ENCODE results near the gene DCLK2. TPM values are rescaled to one million over a fixed set of nuclear protein-coding genes. Genes with fewer than 3 reads are reported as not detected.

Gene DCLK2
- total RNA-seq, 2 experiments from 2014 or later = not detected

DNA sequence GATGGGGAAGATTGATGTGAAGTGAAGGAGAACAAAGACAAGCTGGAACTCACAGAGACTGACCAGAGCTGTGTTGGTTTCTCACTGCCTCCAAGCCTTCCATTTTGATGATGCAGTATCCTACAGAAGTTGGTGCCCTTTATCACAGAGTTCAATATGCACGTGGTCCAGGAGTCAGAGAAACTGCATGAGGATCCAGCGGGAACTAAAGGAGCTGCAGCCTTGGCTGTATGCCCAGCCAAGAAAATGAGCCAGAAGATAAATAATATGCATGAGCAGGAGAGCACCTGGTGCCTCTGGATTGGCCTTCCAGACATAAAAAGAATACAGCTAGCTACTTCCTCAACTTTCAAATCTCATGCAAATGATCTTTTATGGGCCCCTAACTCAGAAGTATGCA is 44.3 kb upstream of the DCLK2 start:
- DNase-seq (no peak), ATAC-seq (ENCODE audit: poor library complexity) (no peak)
- peaks cover 17% of the 10 kb centered on the region for H3K27me3 Mint-ChIP-seq
- intact Hi-C loops (cut with DNase I, micrococcal nuclease) = no loop called here
- peaks cover 2 to 4% of the 10 kb centered on the region in 2 experiments for H3K27me3 ChIP-seq (ENCODE audit: control insufficient read depth in 1 of 2, insufficient read depth in 2 of 2, low read length in 2 of 2)
- no peak overlapping the region for H3K27ac Mint-ChIP-seq
- POLR2A ChIA-PET = no interaction called here
- H3K4me3 Mint-ChIP-seq = no peak overlapping the region
- CTCF ChIA-PET = no interaction called here
- H3K4me3 ChIP-seq (ENCODE audit: low read length) = no peak overlapping the region
- H3K9me3 ChIP-seq (ENCODE audit: control insufficient read depth in 1 of 2, insufficient read depth in 1 of 2, low read length in 2 of 2) = no peaks in the 10 kb centered on the region
- no peaks in the 10 kb centered on the region for H3K36me3 Mint-ChIP-seq (ENCODE audit: low read depth)
- H3K36me3 ChIP-seq (ENCODE audit: insufficient read depth, low read length) = no peaks in the 10 kb centered on the region
- H3K4me1 Mint-ChIP-seq (ENCODE audit: low read depth) = no peaks in the 10 kb centered on the region
- H3K27ac ChIP-seq (ENCODE audit: low read depth in 1 of 2, low read length in 2 of 2) = no peak overlapping the region
- H3K4me1 ChIP-seq (ENCODE audit: insufficient read depth, low read length) = no peaks in the 10 kb centered on the region
- TF ChIP-seq, protein P1, sequence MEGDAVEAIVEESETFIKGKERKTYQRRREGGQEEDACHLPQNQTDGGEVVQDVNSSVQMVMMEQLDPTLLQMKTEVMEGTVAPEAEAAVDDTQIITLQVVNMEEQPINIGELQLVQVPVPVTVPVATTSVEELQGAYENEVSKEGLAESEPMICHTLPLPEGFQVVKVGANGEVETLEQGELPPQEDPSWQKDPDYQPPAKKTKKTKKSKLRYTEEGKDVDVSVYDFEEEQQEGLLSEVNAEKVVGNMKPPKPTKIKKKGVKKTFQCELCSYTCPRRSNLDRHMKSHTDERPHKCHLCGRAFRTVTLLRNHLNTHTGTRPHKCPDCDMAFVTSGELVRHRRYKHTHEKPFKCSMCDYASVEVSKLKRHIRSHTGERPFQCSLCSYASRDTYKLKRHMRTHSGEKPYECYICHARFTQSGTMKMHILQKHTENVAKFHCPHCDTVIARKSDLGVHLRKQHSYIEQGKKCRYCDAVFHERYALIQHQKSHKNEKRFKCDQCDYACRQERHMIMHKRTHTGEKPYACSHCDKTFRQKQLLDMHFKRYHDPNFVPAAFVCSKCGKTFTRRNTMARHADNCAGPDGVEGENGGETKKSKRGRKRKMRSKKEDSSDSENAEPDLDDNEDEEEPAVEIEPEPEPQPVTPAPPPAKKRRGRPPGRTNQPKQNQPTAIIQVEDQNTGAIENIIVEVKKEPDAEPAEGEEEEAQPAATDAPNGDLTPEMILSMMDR (IDR thresholded peaks at IDR 0.05) = no peak
- no peaks in the 10 kb centered on the region for H3K9me3 Mint-ChIP-seq

DNA sequence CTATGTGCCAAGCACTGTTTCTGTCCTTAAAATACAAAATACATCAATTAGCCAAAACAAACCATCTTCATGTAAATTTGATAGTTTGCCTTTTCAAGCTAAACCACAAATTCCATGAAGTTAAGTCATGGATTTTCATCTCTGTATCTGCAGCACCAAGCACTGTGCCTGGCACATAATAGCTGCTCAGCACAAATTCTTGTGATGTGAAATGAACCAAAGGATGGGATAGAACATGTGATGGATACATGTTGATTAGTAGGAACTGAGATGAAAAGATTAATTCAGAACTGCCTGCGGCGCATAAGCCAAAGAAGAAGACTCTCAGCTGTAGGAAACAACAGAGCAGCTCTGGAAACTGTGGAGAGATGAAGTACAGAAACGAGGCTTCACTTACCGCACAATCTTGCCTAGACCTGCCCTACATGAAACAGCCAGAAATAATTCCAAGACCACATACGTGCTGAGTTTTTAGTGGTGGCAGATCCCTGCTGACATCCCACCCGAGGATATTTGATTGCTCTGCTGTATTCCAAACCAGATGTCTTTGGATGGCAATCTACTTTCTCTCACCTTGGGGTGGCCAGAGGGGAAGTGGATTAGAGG is 40.9 kb upstream of the DCLK2 start:
- CTCF ChIA-PET = no interaction called here
- no peak for ATAC-seq (ENCODE audit: poor library complexity)

DNA sequence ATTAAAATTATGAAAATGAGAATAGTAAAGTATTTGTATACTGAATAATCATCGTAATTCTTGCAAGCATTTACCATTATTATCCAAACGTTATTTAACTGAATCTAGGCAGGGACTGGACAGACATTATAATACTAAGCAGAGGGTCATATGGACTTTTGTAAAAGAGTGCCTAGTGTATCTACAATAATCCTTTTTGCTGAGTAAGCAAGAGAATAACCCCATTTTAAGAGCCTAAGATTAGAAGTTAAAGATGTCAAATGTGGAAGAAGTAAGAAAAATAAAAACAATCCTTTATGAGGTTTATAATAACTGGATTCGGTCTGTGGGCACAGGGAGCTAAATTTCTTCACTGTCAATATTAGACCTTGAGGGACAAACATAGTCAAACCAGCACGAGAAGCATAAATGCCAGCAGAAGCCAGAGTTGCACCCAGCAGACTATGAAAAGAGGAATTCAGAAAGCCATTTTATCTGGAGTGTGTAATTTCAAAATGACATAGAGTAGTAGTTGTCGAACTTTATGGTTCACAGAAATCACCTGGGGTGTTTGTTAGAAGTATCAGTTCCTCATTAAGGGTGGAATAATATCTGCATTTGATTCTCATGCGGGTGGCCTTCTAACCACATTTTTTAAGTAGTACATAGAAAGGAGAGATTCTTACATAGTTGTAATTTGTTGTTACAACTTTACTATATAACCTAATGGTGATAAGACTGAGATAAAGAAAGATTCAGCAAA is 39.7 kb upstream of the DCLK2 start:
- Mint-ChIP-seq H3K27ac (no peak overlapping the region), H3K9me3 (no peaks in the 10 kb centered on the region), H3K4me3 (no peak overlapping the region), H3K27me3 (peaks cover 16% of the 10 kb centered on the region), H3K36me3 (ENCODE audit: low read depth) (no peaks in the 10 kb centered on the region), H3K4me1 (ENCODE audit: low read depth) (no peaks in the 10 kb centered on the region)
- no peaks in the 10 kb centered on the region for H3K36me3 ChIP-seq (ENCODE audit: insufficient read depth, low read length)
- TF ChIP-seq, protein P1 (IDR thresholded peaks at IDR 0.05) = no peak
- no peak overlapping the region for H3K4me3 ChIP-seq (ENCODE audit: low read length)
- H3K27ac ChIP-seq (ENCODE audit: low read depth in 1 of 2, low read length in 2 of 2) = no peak overlapping the region
- peaks cover 2 to 6% of the 10 kb centered on the region in 2 experiments for H3K27me3 ChIP-seq (ENCODE audit: control insufficient read depth in 1 of 2, insufficient read depth in 2 of 2, low read length in 2 of 2)
- DNase-seq (no peak), ATAC-seq (ENCODE audit: poor library complexity) (no peak)
- CTCF ChIA-PET = no interaction called here
- POLR2A ChIA-PET = no interaction called here
- H3K9me3 ChIP-seq (ENCODE audit: control insufficient read depth in 1 of 2, insufficient read depth in 1 of 2, low read length in 2 of 2) = no peaks in the 10 kb centered on the region
- intact Hi-C loops (cut with DNase I, micrococcal nuclease) = no loop called here
- H3K4me1 ChIP-seq (ENCODE audit: insufficient read depth, low read length) = no peaks in the 10 kb centered on the region

More for the DNA sequence above, 40.9 kb upstream of the DCLK2 start:
- no peaks in the 10 kb centered on the region for H3K9me3 ChIP-seq (ENCODE audit: control insufficient read depth in 1 of 2, insufficient read depth in 1 of 2, low read length in 2 of 2)
- H3K4me1 ChIP-seq (ENCODE audit: insufficient read depth, low read length) = no peaks in the 10 kb centered on the region
- H3K4me3 Mint-ChIP-seq = no peak overlapping the region
- H3K27me3 ChIP-seq (ENCODE audit: control insufficient read depth in 1 of 2, insufficient read depth in 2 of 2, low read length in 2 of 2) = peaks cover 4 to 6% of the 10 kb centered on the region in 2 experiments
- H3K27ac Mint-ChIP-seq = no peak overlapping the region
- no peaks in the 10 kb centered on the region for H3K4me1 Mint-ChIP-seq (ENCODE audit: low read depth)
- no peaks in the 10 kb centered on the region for H3K9me3 Mint-ChIP-seq
- no peaks in the 10 kb centered on the region for H3K36me3 ChIP-seq (ENCODE audit: insufficient read depth, low read length)
- no peak overlapping the region for H3K27ac ChIP-seq (ENCODE audit: low read depth in 1 of 2, low read length in 2 of 2)
- TF ChIP-seq, protein P1 (IDR thresholded peaks at IDR 0.05) = no peak
- no peaks in the 10 kb centered on the region for H3K36me3 Mint-ChIP-seq (ENCODE audit: low read depth)
- H3K4me3 ChIP-seq (ENCODE audit: low read length) = no peak overlapping the region
- no peak for DNase-seq
- peaks cover 27% of the 10 kb centered on the region for H3K27me3 Mint-ChIP-seq
- intact Hi-C loops (cut with DNase I, micrococcal nuclease) = no loop called here
- POLR2A ChIA-PET = no interaction called here

All from CD4-positive, alpha-beta T cell (primary cell).